NCI-H2107 (cell line): Measurements from ENCODE around the gene EFCAB12.

Experiments
- DNase-seq: peaks from one replicate; lab custom pipeline; 2025; lab: John Stamatoyannopoulos, UW

Gene EFCAB12

DNA sequence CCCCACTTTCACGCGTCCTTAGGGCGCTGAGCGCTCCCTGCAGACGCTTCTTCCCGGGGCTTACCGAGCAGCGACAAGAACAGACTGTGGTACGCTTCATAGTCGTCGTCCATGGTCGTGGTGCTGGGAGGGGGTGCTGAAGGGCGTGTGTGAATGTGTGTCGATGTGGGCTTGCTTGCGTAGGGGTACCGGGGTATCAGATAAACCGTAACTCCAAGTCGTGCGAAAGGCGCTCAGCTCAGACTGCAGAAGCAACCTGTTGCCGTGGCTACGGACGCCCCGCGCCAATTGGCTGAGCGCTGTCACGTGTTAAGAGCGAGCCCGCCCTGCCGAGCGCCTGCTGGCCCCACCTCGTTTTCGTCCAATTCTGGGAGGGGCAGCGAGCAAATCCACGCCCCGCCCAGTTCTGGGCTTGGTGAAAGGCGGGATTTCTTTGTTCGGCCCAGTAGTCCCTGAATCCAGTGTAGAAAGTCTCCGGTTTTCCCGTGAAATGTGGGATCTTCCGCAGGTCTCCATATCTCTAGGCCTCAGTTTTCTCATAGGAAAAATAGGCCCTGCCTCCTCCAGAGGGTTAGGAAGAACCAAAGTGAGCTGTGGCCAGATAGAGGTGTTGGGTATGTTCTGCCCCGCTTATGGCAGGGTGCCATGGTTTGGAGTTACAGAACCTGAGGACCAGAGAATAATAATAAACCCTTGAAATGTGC lies at the start of gene EFCAB12:
EFCAB12 (minus strand) TSS at position 261 of the 704 bp plus-strand sequence; CDS start at position 113, 148 bp downstream.
- peak; percentile 94 for DNase-seq

DNA sequence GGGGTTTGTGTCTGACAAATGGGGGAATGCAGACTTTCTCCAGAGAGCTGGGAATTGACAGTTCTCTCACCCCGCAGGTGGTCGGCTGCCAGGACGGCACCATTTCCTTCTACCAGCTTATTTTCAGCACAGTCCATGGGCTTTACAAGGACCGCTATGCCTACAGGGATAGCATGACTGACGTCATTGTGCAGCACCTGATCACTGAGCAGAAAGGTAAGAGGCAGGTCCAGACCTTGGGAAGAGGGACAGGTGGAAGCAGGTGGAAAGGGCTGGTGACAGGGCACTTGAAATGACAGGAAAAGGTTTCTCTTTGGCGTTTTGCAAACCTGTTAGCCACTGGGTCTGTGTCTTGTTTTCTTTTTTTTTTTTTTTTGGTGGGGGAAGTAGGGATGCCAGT lies 48.1 kb upstream of the EFCAB12 start:
- no peak for DNase-seq

DNA sequence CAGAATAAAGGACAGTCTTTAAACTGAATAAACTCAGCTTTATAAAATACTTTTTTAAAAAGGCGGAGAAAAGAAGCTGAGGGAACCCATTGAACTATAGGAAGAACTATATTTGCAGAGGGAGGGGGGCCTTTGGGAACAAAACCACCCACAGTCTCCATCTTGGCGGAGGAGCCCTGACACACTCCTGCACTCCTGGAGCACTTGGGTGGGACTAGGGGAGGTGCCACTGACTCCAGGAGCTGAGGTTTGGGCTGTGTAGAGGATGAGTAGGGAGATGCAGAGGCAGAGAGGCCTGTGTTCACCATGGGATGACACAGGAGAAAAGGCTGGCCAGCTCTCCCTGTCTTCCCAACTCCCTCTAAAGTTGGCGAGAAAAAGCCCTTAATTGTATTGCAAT lies 47.4 kb upstream of the EFCAB12 start:
- DNase-seq, result no peak

DNA sequence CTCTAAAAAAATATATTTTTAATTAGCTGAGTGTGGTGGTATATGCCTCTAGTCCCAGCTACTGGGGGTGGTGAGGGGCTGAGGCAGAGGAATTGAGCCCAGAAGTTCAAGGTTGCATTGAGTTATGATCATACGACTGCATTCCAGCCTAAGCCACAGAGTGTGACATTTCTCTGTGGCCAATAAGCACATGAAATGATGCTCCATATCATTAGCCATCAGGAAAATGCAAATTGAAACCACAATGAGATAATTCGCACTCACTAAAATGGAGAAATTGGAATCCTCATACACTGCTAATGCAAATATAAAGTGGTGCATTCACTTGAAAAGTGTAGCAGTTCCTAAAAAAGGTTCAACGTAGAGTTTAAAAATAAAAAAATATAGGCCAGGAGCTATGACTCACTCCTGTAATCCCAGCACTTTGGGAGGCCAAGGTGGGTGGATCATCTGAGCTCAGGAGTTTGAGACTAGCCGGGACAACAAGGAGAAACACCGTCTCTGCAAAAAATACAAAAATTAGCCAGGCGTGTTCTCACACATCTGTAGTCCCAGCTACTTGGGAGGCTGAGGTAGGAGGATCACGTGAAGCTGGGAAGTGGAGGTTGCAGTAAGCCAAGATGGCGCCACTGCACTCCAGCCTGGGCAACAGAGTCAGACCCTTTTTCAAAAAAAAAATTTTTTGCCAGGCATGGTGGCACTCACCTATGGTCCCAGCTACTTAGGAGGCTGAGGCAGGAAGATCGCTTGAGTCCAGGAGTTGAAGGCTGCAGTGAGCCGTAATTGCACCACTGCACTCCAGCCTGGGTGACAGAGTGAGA lies 46.8 kb upstream of the EFCAB12 start:
- DNase-seq, result no peak

DNA sequence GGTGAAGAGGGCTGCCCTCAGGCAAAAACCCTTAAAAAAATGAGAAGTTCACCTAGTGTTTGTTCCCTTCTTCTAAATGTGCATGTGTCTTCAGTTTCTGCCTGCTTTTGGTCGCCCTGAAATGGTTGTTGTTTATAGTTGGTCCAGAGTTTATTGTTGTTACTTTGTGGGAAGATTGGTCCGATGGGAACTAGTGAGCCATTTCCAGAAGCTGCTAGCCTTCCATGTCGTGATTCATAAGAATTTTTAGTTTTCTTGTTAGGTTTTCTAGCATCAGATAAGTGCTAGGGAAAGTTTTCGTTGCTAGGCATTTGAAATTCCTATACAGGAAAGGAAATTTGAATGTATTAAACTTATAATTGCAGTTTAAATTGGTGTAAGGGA lies 45.3 kb upstream of the EFCAB12 start:
- no peak for DNase-seq

DNA sequence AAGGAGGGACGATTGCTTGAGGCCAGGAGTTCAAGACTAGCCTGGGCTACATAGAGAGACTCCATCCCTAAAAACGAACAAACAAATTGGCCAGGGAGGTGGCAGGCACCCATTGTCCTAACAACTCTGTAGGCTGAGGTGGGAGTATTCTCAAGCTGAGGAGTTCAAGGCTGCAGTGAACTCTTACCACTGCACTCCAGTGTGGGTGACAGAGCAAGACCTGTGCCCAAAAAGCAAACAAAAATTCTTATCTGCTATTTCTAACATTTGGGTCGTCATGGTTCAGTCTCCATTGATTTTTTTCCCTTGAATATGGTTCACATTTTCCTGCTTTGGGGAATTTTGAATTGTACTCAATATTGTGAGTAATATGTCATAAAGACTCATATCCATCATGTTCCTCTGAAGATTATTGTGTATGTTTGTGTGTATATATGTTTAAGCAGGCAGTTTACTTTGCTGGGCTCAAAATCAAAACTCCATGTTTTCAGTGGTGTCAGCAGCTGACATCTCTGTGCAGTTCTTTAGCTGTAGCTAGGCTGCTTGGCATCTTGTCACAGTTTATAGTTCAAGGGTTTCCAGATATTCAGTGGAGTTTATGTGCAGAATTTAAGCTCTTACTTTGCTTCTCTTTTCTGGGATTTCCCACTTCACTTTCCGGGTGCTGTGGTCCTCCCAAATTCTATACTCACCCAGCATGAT lies 44.8 kb upstream of the EFCAB12 start:
- no peak for DNase-seq

DNA sequence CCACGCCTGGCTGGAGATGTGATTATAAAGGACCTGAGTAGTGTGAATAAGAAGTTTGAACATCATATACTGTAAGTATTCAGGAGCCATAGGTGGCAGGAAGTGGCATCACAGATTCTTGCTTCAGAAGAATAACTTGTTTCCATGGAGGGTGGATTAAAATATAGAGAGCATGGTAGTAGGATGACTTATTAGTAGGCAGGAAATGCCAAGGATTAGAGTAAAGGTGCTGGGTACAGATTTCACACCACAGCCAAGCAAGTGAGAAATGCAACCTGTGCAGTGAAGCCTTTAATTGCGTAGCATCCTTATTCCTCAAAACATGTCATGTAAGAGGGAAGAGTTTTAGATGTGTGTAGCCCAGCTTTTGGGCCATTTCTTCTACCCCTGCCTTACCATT lies 42.4 kb upstream of the EFCAB12 start:
- DNase-seq, result no peak

DNA sequence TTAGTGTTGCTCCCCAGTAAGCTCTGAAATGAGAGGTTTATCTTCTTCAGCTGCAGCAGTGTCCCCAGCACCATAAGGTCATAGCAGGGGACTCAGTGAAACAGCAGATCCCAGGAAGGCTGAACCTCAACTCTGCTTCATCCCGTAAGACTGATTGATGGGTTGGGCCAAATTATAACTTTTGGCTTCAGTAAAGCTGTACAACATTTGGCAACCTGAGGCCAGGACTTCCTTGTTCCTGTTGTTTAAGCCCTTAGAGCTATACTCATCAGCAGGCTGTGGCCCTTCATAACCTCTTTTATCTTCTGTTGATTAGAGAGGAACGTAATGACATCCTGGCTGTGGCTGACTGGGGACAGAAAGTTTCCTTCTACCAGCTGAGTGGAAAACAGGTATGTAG lies 40.6 kb upstream of the EFCAB12 start:
- DNase-seq, result no peak

DNA sequence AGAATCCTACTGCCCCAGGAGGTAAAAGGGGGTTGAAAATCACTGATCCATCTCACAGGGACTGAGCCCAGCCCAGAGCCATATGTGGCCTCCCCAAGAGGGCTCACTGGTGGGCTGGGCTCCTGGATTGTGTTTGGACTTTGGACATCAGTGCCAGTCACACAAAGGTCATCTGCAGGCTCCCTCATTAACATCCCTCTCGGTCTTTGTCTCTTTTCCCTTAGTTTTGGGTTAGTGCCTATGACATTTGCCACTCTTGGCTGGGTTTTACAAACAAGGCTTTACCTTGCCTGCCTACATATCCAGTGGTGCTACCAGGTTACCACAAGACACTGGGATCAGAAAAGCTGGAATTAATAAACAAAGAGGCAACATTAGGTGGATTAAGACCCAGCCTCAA lies 39.5 kb upstream of the EFCAB12 start:
- no peak for DNase-seq

DNA sequence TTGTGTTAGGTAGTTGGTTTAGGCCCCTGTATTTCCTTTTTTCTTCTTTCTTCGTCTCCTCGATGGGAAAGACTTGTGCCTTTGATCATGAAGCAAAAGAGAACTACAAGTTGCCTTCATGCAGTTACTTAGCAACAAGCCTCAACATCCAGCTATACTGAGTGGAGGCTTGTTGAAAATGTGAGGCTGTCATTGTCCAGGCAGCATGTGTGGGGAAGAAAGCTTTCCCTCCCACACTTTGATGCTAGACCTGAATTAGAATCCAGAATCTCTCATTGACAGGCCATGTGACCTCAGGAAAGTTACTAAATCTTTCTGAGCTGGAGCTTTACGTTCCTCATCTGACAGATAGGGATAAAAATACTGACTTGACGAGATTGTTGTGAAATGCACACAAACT lies 35.3 kb upstream of the EFCAB12 start:
- no peak for DNase-seq

DNA sequence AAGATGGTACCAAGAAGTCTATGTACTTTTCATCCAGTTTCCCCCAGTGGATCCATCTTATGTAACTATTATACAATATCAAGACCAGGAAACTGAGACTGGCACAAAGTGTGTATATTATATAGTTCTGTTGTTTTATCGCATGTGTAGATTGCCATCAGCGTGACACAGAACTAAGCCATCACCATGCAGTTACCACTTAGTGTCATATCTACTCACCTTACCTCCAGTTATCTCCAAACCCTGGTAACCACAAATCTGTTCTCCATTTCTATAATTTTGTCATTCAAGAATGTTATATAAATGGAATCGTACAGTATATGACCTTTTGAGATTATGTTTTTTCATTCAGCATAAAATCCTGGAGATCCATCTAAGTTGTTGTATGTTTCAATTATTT lies 34.7 kb upstream of the EFCAB12 start:
- no peak for DNase-seq

DNA sequence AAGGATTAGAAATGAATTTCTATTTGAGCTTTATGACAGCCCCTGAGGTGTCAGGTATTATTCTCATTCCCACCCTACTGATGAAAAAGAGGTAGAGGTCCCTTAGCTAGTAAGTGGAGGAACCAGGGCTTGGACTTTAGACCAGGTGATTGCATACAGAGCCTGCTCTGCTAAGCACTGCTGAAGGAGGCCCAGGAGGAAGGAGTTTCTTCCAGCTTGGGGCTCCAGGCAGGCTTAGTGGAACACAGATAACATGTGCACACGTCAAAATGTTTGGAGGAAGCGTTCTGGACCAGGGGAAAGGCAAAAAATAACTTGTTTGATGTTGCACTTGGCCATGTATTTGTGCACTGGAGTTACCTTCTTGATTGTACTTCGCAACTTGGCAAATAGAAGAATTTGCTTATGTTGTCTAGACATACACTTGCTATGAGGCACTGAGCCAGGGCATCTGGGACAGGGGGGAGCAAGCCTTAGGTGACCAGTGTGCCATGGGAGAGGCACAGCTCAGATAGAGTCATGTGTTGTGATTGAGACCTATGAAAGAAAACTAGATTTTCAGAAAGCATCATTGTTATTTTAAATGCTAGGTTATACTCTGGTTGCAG lies 34.0 kb upstream of the EFCAB12 start:
- DNase-seq, result no peak

DNA sequence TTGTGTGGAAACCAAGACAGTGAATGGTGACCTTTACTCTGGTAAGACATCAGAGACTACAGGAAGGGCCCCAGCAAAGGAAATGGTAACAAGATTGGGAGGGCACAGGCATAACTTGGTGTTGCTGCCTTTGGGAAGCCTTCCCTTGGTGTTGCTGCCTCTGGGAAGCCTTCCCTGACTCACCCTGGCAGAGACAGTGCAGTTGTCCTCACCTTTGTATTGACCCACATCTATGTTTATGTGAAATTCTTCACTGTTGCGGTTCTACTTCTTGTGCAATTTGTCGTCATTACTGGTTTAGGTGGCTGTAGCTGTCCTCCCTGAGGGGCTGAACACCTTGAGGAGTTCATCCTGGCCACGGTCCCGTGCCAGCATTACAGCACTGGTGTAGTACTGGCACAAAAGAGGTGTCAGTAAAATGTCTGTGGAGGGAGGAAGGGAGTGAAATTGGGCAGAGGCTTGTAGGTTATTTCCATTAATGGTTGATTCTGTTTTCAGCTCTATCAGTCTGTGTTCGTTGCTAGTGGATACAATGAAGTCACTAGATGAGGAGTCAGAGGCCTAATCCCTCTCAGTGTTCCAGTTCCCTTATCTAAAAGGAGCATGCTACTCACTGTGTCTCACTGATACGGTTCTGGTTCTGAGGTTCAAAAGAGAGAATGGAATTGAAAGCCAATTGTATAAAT lies 33.2 kb upstream of the EFCAB12 start:
- no peak for DNase-seq

DNA sequence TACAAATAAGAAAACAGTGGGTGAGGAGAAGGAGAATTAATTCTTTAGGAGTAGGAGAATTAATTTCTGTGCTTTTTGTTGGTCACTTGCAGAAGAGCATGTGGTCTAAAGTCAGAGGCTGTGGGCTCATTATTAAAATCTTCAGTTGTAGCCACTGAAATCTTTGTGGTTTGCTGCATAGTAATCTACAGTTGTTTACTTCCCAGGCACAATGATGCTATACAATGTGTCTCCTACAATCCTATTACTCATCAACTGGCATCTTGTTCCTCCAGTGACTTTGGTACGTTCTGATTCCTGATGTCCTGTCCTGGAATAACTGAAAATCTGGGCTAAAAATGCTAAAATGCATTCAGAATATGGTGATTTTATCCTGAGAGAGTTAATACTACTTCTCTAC lies 32.6 kb upstream of the EFCAB12 start:
- no peak for DNase-seq

DNA sequence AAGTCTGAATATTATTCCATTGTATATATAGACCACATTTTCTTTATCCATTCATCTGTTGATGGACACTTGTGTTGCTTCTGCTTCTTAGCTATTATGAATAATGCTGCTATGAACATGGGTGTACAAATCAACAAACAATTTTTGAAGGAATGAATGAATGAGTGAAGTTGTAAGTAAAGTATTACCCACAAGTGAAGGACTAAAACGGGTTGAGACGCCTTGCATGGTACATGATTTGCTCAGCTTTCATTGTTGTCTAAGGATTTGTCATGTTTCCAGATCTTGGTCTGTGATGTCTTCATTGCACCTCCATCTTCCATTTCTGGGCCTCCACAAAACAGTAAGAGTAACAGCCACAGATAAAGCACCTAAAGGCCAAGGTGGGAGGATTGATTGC lies 32.1 kb upstream of the EFCAB12 start:
- no peak for DNase-seq

DNA sequence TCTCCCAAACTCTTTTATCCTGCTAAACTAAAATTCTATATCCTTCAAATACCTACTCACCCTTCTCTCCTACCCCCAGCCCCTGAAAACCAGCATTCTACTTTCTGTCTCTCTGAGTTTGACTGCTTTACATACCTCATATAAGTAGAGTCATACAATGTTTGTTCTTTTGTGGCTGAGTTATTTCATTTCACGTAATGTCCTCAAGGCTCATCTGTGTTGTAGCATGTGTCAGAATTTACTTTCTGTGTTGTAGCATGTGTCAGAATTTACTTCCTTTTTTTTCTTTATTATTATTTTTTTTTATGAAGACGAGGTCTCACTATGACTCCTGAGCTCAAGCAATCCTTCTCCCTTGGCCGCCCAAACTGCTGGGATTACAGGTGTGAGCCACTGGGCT lies 31.7 kb upstream of the EFCAB12 start:
- DNase-seq, result no peak

DNA sequence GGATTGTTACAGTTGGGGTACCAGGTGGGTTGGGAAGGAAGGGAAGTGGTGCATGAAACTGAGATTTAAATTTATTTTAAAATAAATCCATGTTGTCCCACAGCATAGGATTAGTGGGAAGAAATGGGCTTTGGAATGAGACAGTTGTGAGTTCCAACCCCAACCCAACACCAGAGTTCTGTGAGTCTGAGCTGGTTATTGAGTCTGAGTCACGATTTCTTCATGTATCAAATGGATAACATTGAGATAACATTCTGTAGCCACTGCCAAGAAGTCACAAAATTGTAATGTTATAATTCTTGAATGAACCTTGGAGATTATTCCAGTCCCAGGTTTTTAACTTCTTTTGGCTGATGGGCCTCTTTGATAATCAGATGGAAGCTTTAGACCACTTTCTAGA lies 25.3 kb upstream of the EFCAB12 start:
- DNase-seq, result no peak

DNA sequence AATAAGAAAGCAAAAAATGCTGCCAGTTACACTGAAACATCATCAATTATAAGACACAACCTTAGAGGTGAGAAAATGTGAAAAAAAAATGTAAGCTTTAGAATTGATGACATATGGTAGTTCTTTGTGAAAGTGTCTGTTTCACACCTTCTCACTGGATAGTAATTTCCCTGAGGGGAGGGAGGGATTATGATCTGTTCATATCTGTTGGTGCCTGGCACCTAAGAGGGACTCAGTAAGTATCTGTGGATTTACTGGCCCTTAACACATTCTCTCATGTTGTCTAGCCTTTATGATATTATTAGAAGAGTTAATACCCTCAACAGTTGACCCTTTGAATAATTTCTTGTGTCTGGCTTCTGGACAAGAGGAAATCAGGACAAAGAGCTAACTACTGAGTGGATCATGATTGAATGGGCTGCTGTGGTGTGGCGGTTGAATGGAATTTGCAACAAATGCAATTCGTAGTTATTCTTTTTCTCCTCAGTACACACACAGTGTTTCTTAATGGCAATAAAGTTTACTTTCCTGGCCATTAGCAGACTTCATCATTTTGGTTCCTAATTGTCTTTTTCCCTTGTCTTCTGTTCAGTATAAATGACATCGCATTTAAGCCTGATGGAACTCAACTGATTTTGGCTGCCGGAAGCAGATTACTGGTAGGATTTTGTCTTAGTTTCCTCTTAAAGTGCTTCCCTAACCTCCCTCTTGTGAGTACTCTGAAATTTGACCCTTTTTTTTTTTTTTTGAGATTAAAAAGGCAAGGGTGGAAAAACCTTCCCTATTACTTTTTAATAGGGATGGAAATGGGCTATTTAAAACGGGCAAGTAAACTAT lies 21.1 kb upstream of the EFCAB12 start:
- no peak for DNase-seq

DNA sequence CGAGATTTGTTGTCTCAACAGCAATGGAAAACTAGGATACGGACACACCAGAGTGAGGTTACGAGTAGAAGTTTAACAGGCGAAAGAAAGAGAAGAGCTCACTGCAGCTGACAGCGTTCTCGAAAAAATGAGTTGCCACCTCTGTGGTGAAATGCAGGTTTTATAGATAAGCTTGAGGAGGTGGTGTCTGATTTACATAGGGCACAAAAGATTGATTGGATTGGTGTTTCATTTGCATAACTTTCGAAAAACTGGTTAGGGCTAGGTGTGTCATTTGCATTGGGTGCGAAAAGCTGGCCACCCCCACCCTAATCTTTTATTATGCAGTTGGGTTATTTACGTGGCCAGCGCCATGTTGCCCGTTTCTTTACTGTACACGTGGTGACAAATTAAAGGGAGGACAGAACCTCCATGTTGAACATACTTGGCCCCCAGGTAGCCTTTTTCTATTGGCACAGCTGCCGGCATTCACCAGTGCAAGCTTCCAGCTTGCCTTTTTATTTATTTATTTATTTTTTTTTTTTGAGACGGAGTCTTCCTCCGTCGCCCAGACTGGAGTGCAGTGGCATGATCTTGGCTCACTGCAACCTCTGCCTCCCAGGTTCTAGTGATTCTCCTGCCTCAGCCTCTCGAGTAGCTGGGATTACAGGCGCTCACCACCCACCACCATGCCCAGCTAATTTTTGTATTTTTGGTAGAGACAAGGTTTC lies 19.9 kb upstream of the EFCAB12 start:
- DNase-seq, result no peak

DNA sequence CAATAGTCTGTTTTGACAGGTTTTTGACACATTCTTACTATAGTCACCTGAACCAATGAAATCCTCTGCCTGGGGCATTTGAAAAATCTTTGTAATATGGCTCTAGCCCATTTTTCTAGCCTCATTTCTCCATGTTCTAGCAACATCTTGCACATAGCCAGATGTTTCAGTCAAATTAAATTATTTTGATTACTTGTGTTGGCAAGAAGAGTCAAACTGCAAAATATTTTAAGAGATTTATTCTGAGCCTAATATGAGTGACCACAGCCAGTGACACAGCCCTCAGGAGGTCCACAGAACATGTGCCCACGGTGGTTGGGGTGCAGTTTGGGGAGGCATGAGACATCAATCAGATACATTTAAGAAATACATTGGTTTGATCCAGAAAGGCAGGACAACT lies 18.5 kb upstream of the EFCAB12 start:
- no peak for DNase-seq
